HepG2 (cell line): Measurements from ENCODE around the gene FBXL7. TPM values are rescaled to one million over a fixed set of nuclear protein-coding genes. Genes with fewer than 3 reads are reported as not detected.

Experiments used
- ATAC-seq: fragments of 200-7000 bp; cut with Tn5 transposase; 3 replicates; pipeline ENCODE4 v1.9.1; 2020; ENCODE audit warnings: mild to moderate bottlenecking, moderate library complexity
- BruUV-seq: library from RNA; stranded (reverse); fragments of 400-500 nt; replicated peaks from 2 replicates; lab custom pipeline; 2021; lab: Mats Ljungman, UMichigan
- CTCF ChIA-PET: fragments of 300-600 bp; formaldehyde crosslinking; extraction: SDS; loops from one replicate; lab custom pipeline; 2021; ENCODE audit warnings: low total read pairs, inconsistent platforms, low intra/inter-chr PET ratio; lab: Yijun Ruan, JAX
- POLR2A ChIA-PET: fragments of 350-600 bp; sonication (Branson Sonifier 250); formaldehyde crosslinking; loops from one replicate; lab custom pipeline; 2020; ENCODE audit warnings: antibody characterized with exemption, inconsistent platforms; lab: Yijun Ruan, JAX
- DNase-seq: peaks from one replicate; pipeline ENCODE4 v3.0.0-alpha.2; 2015; ENCODE audit warnings: low spot score
- FAIRE-seq: peaks from 3 replicates; lab custom pipeline; 2011; peaks lifted over from hg19 to GRCh38; lab: Jason Lieb, UNC
- H2AFZ ChIP-seq: one replicate; pipeline ENCODE4 v1.6.1; 2011; ENCODE audit warnings: low read length, inconsistent platforms
- H3K27ac ChIP-seq: fragments of 300-600 bp; 3 replicates; pipeline ENCODE4 v1.8.0; 2011; ENCODE audit warnings: mixed run types, mild to moderate bottlenecking, mixed read lengths, low read length, inconsistent platforms; ENCODE audit not compliant: insufficient read depth; ENCODE audit errors: extremely low read length
- H3K27me3 ChIP-seq, 2 experiments: fragments of 200-600 bp in 1 of 2; 2 replicates in 1 of 2; 3 replicates in 1 of 2; pipeline versions ENCODE4 v1.6.0 to v1.8.0; 2011; ENCODE audit warnings: low read length in 2 of 2, mild to moderate bottlenecking in 2 of 2, moderate library complexity in 2 of 2, inconsistent platforms in 1 of 2; ENCODE audit not compliant: insufficient read depth in 2 of 2, control insufficient read depth in 1 of 2
- H3K36me3 ChIP-seq, 2 experiments: fragments of 200-600 bp in 1 of 2; replicated peaks in 1 of 2; 2 replicates in 1 of 2; 3 replicates in 1 of 2; pipeline versions ENCODE4 v1.5.1 to v1.8.0; 2011; ENCODE audit warnings: low read length in 2 of 2, inconsistent platforms in 1 of 2; ENCODE audit not compliant: insufficient read depth in 2 of 2, control insufficient read depth in 1 of 2
- H3K4me1 ChIP-seq: 2 replicates; pipeline ENCODE4 v1.5.1; 2012; ENCODE audit warnings: low read length, inconsistent platforms; ENCODE audit not compliant: insufficient read depth
- H3K4me2 ChIP-seq: 2 replicates; pipeline ENCODE4 v1.6.0; 2011; ENCODE audit warnings: low read depth, low read length, inconsistent platforms
- H3K4me3 ChIP-seq, 3 experiments: fragments of 200-600 bp in 1 of 3; sonication (generic), shearing (Covaris generic) in 1 of 3; replicated peaks in 1 of 3; 2 replicates each; pipeline ENCODE4 v1.5.1; 2011 to 2016; ENCODE audit warnings: low read length in 3 of 3, inconsistent platforms in 2 of 3, low read depth in 2 of 3, mild to moderate bottlenecking in 2 of 3, control low read depth in 1 of 3, mixed read lengths in 1 of 3; ENCODE audit not compliant: insufficient read depth in 1 of 3
- H3K79me2 ChIP-seq: one replicate; pipeline ENCODE4 v1.6.1; 2011; ENCODE audit warnings: low read length, inconsistent platforms; ENCODE audit not compliant: insufficient read depth
- H3K9ac ChIP-seq: 2 replicates; pipeline ENCODE4 v1.6.0; 2011; ENCODE audit warnings: mild to moderate bottlenecking, low read depth, low read length, inconsistent platforms; ENCODE audit not compliant: insufficient read depth
- H3K9me3 ChIP-seq: 2 replicates; pipeline ENCODE4 v1.5.1; 2012; ENCODE audit warnings: mild to moderate bottlenecking, low read length
- H4K20me1 ChIP-seq: 2 replicates; pipeline ENCODE4 v1.6.0; 2011; ENCODE audit warnings: inconsistent platforms, mild to moderate bottlenecking, low read length, moderate library complexity; ENCODE audit not compliant: insufficient read depth
- HDAC1 ChIP-seq: sonication (generic); formaldehyde crosslinking; IDR thresholded peaks from 2 replicates; pipeline ENCODE4 v1.5.1; 2020; ENCODE audit warnings: mild to moderate bottlenecking, missing genetic modification reagents
- SP5 ChIP-seq: IDR thresholded peaks from 2 replicates; pipeline ENCODE4 v1.6.1; 2016; ENCODE audit warnings: low read depth, borderline replicate concordance
- TBX3 ChIP-seq: fragments of 450-650 bp; IDR thresholded peaks from 2 replicates; pipeline ENCODE4 v1.6.1; 2017; ENCODE audit warnings: antibody characterized with exemption, mild to moderate bottlenecking, inconsistent platforms, borderline replicate concordance
- ZNF34 ChIP-seq: sonication (generic); formaldehyde crosslinking; IDR thresholded peaks from 2 replicates; pipeline ENCODE4 v1.4.0; 2020; ENCODE audit warnings: mild to moderate bottlenecking, missing genetic modification reagents, borderline replicate concordance
- WGBS: methylation state at CpG from one replicate; pipeline ENCODE4 v1.1.6; 2017; ENCODE audit warnings: low lambda C conversion rate; 5-methylcytosine and 5-hydroxymethylcytosine counted together
- in situ Hi-C: cut with HindIII; loops from 2 replicates; pipeline ENCODE4 v1.10.0; 2017; ENCODE audit warnings: low pct_unique_long_range_greater_than_20kb; ENCODE audit not compliant: extremely low pct_ligation_motif_present
- intact Hi-C: fragments of 100-400 bp; cut with micrococcal nuclease; formaldehyde crosslinking; loops from one replicate; pipeline ENCODE4 v1.10.0; 2022; ENCODE audit not compliant: unreplicated experiment
- polyA plus RNA-seq, 8 experiments: library from polyadenylated mRNA; depleted of rRNA in 3 of 8; stranded (reverse) in 7 of 8; unstranded in 1 of 8; fragments of >200 nt; fragmentation: Illumina TruSeq in 4 of 8; extraction: Trizol in 4 of 8; gene quantifications; 2 replicates each; pipeline versions ENCODE4 v1.2.1 to v1.2.3, GENCODE V29; 2011 to 2016; ENCODE audit warnings: low read depth in 4 of 8, missing spikeins in 1 of 8, mixed read lengths in 1 of 8; ENCODE audit not compliant: insufficient read depth in 1 of 8
- total RNA-seq, 5 experiments: library from RNA; depleted of rRNA; stranded (reverse); fragments of >200 nt; fragmentation: Illumina TruSeq; extraction: Trizol; gene quantifications; 2 replicates each; pipeline ENCODE4 v1.2.3, GENCODE V29; 2016; ENCODE audit warnings: low read depth in 1 of 5
- TF ChIP-seq, protein P1 (sequence below), 2 experiments: fragments of 450-650 bp in 1 of 2; sonication (generic) in 1 of 2; formaldehyde crosslinking in 1 of 2; IDR thresholded peaks; 2 replicates each; pipeline versions ENCODE4 v1.6.1 to v1.8.0; 2016 to 2022; ENCODE audit warnings: antibody characterized with exemption in 1 of 2, mild to moderate bottlenecking in 1 of 2, missing genetic modification reagents in 1 of 2
- TF ChIP-seq, protein P2 (sequence below): sonication (generic); formaldehyde crosslinking; IDR thresholded peaks from 2 replicates; pipeline ENCODE4 v1.5.0; 2020; ENCODE audit warnings: mild to moderate bottlenecking, missing genetic modification reagents

Gene FBXL7
- total and polyA plus RNA-seq, 2 of the 13 experiments (the other 11 are each of a cell fraction or from before 2014, with no cell fraction given) = 0.07 TPM; not detected in 1

DNA sequence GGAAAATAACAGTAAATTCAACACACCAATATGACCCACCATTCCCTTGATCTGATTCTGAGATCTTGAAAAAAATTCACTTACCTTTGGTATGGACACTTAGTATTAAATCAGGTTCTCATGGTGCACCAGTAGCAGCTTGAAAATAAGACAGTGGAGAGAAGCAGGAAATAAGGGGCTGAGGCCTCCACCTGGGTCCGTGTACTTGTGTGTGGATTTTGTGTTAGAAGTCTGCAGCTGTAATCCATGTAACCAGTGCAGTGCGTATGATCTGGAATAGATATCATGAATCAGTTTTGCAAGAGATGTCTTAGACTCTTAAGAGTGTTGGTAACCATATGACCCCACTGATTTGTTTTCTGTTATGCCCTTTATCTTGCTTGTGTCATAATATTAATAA is 107.1 kb downstream of the FBXL7 start:
- POLR2A ChIA-PET = no interaction called here

DNA sequence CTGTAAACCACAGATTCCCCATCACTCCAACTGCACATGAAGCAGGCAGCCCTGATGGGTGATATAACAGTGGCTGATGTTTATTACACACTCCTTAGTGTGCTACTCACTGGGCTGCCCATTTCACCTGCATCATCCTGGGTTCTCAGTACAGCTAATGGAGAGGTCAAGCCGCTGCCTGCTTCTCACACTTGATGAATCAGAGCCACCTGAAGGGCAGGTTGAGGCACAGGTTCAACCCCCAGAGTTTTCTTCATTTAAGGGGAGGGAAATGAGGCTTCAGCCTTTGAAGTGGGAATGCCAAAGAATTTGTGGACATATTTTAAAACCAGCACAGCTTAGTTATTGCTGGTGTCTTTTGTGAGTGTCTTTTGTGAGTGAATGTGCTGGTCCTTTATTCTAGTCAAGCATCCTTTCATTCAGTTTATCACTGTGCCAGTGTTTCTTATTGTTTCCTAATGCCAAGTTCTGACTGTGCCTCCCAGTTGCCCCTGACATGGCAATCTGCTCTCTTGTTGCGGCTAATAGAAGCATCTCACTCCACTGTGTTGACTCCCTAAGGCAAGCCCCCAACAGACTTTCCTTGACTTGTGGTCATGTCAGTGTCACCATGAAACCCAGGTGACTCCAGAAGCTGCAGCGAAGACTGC is 109.2 kb downstream of the FBXL7 start:
- ATAC-seq (no peak), FAIRE-seq (no peak), DNase-seq (no peak)
- intact Hi-C loops = no loop called here
- BruUV-seq = no TSS peak
- Histone ChIP-seq H2AFZ (no peak overlapping the region), H3K4me2 (no peak overlapping the region), H3K79me2 (no peaks in the 10 kb centered on the region), H3K9ac (no peak overlapping the region), H3K4me1 (no peaks in the 10 kb centered on the region), H3K9me3 (peaks cover 5% of the 10 kb centered on the region; the same call in 1 of the 2 replicates), H4K20me1 (no peaks in the 10 kb centered on the region), H3K4me3 (no peak overlapping the region), H3K27ac (no peak overlapping the region), H3K27me3 (no peaks in the 10 kb centered on the region; a peak in 1 of 5 replicates), H3K36me3 (no peaks in the 10 kb centered on the region)
- 15% methylated on average over 2 of the region's 3 CpGs for WGBS
- in situ Hi-C loops = no loop called here
- ChIA-PET POLR2A (no interaction called here), CTCF (no interaction called here)
- TF ChIP-seq, protein P1, sequence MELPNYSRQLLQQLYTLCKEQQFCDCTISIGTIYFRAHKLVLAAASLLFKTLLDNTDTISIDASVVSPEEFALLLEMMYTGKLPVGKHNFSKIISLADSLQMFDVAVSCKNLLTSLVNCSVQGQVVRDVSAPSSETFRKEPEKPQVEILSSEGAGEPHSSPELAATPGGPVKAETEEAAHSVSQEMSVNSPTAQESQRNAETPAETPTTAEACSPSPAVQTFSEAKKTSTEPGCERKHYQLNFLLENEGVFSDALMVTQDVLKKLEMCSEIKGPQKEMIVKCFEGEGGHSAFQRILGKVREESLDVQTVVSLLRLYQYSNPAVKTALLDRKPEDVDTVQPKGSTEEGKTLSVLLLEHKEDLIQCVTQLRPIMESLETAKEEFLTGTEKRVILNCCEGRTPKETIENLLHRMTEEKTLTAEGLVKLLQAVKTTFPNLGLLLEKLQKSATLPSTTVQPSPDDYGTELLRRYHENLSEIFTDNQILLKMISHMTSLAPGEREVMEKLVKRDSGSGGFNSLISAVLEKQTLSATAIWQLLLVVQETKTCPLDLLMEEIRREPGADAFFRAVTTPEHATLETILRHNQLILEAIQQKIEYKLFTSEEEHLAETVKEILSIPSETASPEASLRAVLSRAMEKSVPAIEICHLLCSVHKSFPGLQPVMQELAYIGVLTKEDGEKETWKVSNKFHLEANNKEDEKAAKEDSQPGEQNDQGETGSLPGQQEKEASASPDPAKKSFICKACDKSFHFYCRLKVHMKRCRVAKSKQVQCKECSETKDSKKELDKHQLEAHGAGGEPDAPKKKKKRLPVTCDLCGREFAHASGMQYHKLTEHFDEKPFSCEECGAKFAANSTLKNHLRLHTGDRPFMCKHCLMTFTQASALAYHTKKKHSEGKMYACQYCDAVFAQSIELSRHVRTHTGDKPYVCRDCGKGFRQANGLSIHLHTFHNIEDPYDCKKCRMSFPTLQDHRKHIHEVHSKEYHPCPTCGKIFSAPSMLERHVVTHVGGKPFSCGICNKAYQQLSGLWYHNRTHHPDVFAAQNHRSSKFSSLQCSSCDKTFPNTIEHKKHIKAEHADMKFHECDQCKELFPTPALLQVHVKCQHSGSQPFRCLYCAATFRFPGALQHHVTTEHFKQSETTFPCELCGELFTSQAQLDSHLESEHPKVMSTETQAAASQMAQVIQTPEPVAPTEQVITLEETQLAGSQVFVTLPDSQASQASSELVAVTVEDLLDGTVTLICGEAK (IDR thresholded peaks at IDR 0.05) = no peak
- TF ChIP-seq, protein P1 (CRISPR knock-in tag; IDR thresholded peaks at IDR 0.05) = no peak
- TF ChIP-seq ZNF34 (CRISPR knock-in tag) = no peak

More for the DNA sequence above, 107.1 kb downstream of the FBXL7 start:
- H3K4me1 ChIP-seq = no peaks in the 10 kb centered on the region
- CTCF ChIA-PET = no interaction called here
- no peak for FAIRE-seq
- BruUV-seq = no TSS peak
- peaks cover 5% of the 10 kb centered on the region; the same call in 1 of the 2 replicates for H3K9me3 ChIP-seq
- H3K4me2 ChIP-seq = no peak overlapping the region
- H4K20me1 ChIP-seq = no peaks in the 10 kb centered on the region
- intact Hi-C loops (no loop called here), in situ Hi-C loops (no loop called here)
- ATAC-seq = no peak
- H3K36me3 ChIP-seq = no peaks in the 10 kb centered on the region
- no peaks in the 10 kb centered on the region; a peak in 1 of 5 replicates for H3K27me3 ChIP-seq
- H3K9ac ChIP-seq = no peak overlapping the region
- no peak overlapping the region for H3K4me3 ChIP-seq
- WGBS = 25% methylated on average over 2 of the region's 2 CpGs
- no peak overlapping the region for H3K27ac ChIP-seq
- H2AFZ ChIP-seq = no peak overlapping the region
- H3K79me2 ChIP-seq = no peaks in the 10 kb centered on the region
- TF ChIP-seq, protein P2, sequence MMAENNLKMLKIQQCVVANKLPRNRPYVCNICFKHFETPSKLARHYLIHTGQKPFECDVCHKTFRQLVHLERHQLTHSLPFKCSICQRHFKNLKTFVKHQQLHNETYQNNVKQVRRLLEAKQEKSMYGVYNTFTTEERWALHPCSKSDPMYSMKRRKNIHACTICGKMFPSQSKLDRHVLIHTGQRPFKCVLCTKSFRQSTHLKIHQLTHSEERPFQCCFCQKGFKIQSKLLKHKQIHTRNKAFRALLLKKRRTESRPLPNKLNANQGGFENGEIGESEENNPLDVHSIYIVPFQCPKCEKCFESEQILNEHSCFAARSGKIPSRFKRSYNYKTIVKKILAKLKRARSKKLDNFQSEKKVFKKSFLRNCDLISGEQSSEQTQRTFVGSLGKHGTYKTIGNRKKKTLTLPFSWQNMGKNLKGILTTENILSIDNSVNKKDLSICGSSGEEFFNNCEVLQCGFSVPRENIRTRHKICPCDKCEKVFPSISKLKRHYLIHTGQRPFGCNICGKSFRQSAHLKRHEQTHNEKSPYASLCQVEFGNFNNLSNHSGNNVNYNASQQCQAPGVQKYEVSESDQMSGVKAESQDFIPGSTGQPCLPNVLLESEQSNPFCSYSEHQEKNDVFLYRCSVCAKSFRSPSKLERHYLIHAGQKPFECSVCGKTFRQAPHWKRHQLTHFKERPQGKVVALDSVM (CRISPR knock-in tag) = no peak
- no peak for TF ChIP-seq HDAC1 (CRISPR knock-in tag)
- TF ChIP-seq TBX3 = no peak
- no peak for TF ChIP-seq SP5 (CRISPR knock-in tag)
- no peak for DNase-seq
